ENCODE results near the gene GMCL2. TPM values are rescaled to one million over a fixed set of nuclear protein-coding genes. Genes with fewer than 3 reads are reported as not detected.

GMCL2 gene
- total RNA-seq, 2 donors from 2014 or later: not detected

DNA sequence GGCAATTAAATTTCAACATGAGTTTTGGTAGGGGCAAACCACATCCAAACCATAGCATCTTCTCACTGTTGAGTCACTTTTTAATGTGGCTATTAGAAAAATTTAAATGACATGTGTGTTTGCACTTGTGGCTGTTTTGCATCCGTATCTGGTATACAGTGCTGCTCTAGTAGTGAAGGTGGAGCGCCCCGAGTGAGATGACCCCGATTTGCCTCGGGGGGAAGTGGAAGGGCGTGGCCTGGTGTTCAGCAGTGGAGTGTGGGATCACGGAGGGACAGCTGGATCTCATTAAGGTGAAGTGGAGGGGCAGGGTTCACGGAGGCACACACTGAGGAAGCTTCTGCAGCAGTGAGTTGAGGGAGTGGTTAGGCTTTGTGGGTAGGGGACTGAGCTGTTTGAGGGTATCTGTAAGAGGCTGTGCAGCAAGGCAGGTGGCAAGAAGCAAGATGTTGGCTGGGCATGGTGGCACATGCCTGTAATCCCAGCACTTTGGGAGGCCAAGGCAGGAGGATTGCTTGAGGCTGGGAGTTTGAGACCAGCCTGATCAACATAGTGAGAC lies 6.2 kb upstream of the GMCL2 start:
- 87 to 92% methylated on average over 6 to 8 of the region's 8 CpGs for WGBS, 2 experiments (ENCODE audit: insufficient coverage in 1 of 2, insufficient read length in 1 of 2)
- H3K27me3 Mint-ChIP-seq (ENCODE audit: insufficient read depth): peaks cover 7% of the 10 kb centered on the region
- H3K27ac ChIP-seq (ENCODE audit: low read depth, low read length): no peak overlapping the region
- peaks cover 4% of the 10 kb centered on the region for H3K4me1 Mint-ChIP-seq
- H3K9me3 Mint-ChIP-seq: peaks cover 22% of the 10 kb centered on the region
- TF ChIP-seq, protein P1, sequence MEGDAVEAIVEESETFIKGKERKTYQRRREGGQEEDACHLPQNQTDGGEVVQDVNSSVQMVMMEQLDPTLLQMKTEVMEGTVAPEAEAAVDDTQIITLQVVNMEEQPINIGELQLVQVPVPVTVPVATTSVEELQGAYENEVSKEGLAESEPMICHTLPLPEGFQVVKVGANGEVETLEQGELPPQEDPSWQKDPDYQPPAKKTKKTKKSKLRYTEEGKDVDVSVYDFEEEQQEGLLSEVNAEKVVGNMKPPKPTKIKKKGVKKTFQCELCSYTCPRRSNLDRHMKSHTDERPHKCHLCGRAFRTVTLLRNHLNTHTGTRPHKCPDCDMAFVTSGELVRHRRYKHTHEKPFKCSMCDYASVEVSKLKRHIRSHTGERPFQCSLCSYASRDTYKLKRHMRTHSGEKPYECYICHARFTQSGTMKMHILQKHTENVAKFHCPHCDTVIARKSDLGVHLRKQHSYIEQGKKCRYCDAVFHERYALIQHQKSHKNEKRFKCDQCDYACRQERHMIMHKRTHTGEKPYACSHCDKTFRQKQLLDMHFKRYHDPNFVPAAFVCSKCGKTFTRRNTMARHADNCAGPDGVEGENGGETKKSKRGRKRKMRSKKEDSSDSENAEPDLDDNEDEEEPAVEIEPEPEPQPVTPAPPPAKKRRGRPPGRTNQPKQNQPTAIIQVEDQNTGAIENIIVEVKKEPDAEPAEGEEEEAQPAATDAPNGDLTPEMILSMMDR (conservative IDR thresholded peaks at IDR 0.05): no peak
- no peaks in the 10 kb centered on the region for H3K36me3 ChIP-seq (ENCODE audit: control insufficient read depth, insufficient read depth, low read length)
- H3K9me3 ChIP-seq (ENCODE audit: control insufficient read depth, low read length): peaks cover 16% of the 10 kb centered on the region
- no peaks in the 10 kb centered on the region for H3K27me3 ChIP-seq (ENCODE audit: control insufficient read depth, insufficient read depth, low read length, poor library complexity, severe bottlenecking)
- no peak overlapping the region for H3K9ac ChIP-seq (ENCODE audit: extremely low read depth, low read length, poor library complexity, severe bottlenecking)
- DNase-seq: no peak
- no peak overlapping the region for H3K27ac Mint-ChIP-seq
- H3K4me3 Mint-ChIP-seq: no peak overlapping the region
- H3K4me1 ChIP-seq (ENCODE audit: control insufficient read depth, insufficient read depth, low read length): no peaks in the 10 kb centered on the region
- H3K36me3 Mint-ChIP-seq (ENCODE audit: low read depth): peaks cover 2% of the 10 kb centered on the region
- H3K4me3 ChIP-seq (ENCODE audit: low read length): no peak overlapping the region

DNA sequence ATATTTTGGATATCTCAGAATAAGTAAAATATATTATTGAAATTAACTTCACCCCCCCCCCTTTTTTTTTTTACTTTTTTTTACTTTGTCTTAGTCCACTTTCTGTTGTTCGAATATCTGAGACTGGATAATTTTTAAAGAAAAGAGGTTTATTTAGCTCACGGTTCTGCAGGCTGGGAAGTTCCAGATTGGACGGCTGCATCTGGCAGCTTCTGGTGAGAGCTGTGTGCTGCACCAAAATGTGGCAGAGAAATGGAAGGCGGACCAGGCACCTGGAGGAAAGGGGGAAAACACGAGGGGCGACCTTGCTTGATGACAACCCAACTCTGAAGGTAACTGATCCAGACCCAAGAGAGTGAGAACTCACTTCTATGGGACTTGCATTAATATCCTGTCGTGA lies 5.6 kb upstream of the GMCL2 start:
- WGBS, 2 experiments (ENCODE audit: insufficient coverage in 1 of 2, insufficient read length in 1 of 2): 93 to 98% methylated on average over 5 to 7 of the region's 7 CpGs

DNA sequence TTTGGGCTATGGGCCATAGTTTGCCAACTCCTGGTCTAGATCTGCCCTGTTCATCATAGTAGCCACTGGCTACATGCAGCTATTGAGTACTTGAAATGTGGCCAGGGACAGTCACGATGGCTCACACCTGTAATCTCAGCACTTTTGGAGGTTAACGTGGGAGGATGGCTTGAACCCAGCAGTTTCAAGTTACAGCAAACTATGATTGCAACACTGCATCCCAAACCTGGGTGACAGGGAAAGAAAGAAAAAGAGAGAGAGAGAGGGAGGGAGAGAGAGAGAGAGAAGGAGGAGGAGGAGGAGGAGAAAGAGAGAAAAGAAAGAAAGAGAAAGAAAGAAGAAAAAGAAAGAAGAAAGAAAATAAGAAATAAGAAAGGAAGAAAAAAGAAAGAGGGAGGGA lies 5.1 kb upstream of the GMCL2 start:
- H3K27ac Mint-ChIP-seq: no peak overlapping the region
- H3K4me1 ChIP-seq (ENCODE audit: control insufficient read depth, insufficient read depth, low read length): no peaks in the 10 kb centered on the region
- peaks cover 7% of the 10 kb centered on the region for H3K27me3 Mint-ChIP-seq (ENCODE audit: insufficient read depth)
- no peak overlapping the region for H3K4me3 Mint-ChIP-seq
- no peak overlapping the region for H3K4me3 ChIP-seq (ENCODE audit: low read length)
- peaks cover 16% of the 10 kb centered on the region for H3K9me3 ChIP-seq (ENCODE audit: control insufficient read depth, low read length)
- no peaks in the 10 kb centered on the region for H3K27me3 ChIP-seq (ENCODE audit: control insufficient read depth, insufficient read depth, low read length, poor library complexity, severe bottlenecking)
- H3K36me3 ChIP-seq (ENCODE audit: control insufficient read depth, insufficient read depth, low read length): no peaks in the 10 kb centered on the region
- 84 to 91% methylated on average over 2 of the region's 2 CpGs for WGBS, 2 experiments (ENCODE audit: insufficient coverage in 1 of 2, insufficient read length in 1 of 2)
- H3K27ac ChIP-seq (ENCODE audit: low read depth, low read length): no peak overlapping the region
- H3K4me1 Mint-ChIP-seq: peaks cover 4% of the 10 kb centered on the region
- H3K36me3 Mint-ChIP-seq (ENCODE audit: low read depth): peaks cover 2% of the 10 kb centered on the region
- TF ChIP-seq, protein P1 (conservative IDR thresholded peaks at IDR 0.05): no peak
- H3K9ac ChIP-seq (ENCODE audit: extremely low read depth, low read length, poor library complexity, severe bottlenecking): no peak overlapping the region
- peaks cover 19% of the 10 kb centered on the region for H3K9me3 Mint-ChIP-seq
- no peak for DNase-seq

More for the DNA sequence above, 5.6 kb upstream of the GMCL2 start:
- H3K36me3 Mint-ChIP-seq (ENCODE audit: low read depth): peaks cover 2% of the 10 kb centered on the region
- Histone ChIP-seq H3K27me3 (ENCODE audit: control insufficient read depth, insufficient read depth, low read length, poor library complexity, severe bottlenecking) (no peaks in the 10 kb centered on the region), H3K9ac (ENCODE audit: extremely low read depth, low read length, poor library complexity, severe bottlenecking) (no peak overlapping the region), H3K4me1 (ENCODE audit: control insufficient read depth, insufficient read depth, low read length) (no peaks in the 10 kb centered on the region), H3K9me3 (ENCODE audit: control insufficient read depth, low read length) (peaks cover 16% of the 10 kb centered on the region), H3K4me3 (ENCODE audit: low read length) (no peak overlapping the region), H3K36me3 (ENCODE audit: control insufficient read depth, insufficient read depth, low read length) (no peaks in the 10 kb centered on the region), H3K27ac (ENCODE audit: low read depth, low read length) (no peak overlapping the region)
- DNase-seq: no peak
- peaks cover 7% of the 10 kb centered on the region for H3K27me3 Mint-ChIP-seq (ENCODE audit: insufficient read depth)
- H3K4me1 Mint-ChIP-seq: peaks cover 4% of the 10 kb centered on the region
- TF ChIP-seq, protein P1 (conservative IDR thresholded peaks at IDR 0.05): no peak
- no peak overlapping the region for H3K4me3 Mint-ChIP-seq
- H3K27ac Mint-ChIP-seq: no peak overlapping the region
- peaks cover 20% of the 10 kb centered on the region for H3K9me3 Mint-ChIP-seq
